HG03103 (cell line): Measurements from ENCODE around the gene XRCC6.
"Not testable (repeated sequence)": the region's sequence is repeated elsewhere in the genome, so short reads cannot be mapped to it uniquely, and the experiment has no call there.

Experiments used
- ATAC-seq: cut with Tn5 transposase; IDR thresholded peaks from one replicate; pipeline ENCODE4 v1.9.1; 2021; ENCODE audit warnings: low read depth; ENCODE audit not compliant: unreplicated experiment

XRCC6 gene

GRCh38 chr22:41598081-41598480, 23.0 kb upstream of the XRCC6 start:
- no peak for ATAC-seq

GRCh38 chr22:41598891-41599635, 22.0 kb upstream of the XRCC6 start:
- ATAC-seq, result no peak

GRCh38 chr22:41600976-41601375, 20.1 kb upstream of the XRCC6 start:
- ATAC-seq, result no peak

- ATAC-seq, result no peak
These were observed 17.2 kb upstream of the XRCC6 start for GRCh38 chr22:41603873-41604332.

- ATAC-seq, result no peak
These were observed 12.7 kb upstream of the XRCC6 start for GRCh38 chr22:41608386-41608785.

- no peak for ATAC-seq
These were observed 8.3 kb upstream of the XRCC6 start for GRCh38 chr22:41612603-41613306.

- no peak for ATAC-seq
These were observed 7.6 kb upstream of the XRCC6 start for GRCh38 chr22:41613456-41613855.

GRCh38 chr22:41619979-41620588, 1.0 kb upstream of the XRCC6 start:
- ATAC-seq, result peak; percentile 4

- ATAC-seq, result peak; percentile 18
These were observed 451 bp upstream of the XRCC6 start, which contains the start of gene DESI1 for GRCh38 chr22:41620589-41621098. Gene DESI1 (minus strand): TSS chr22:41621043. CDS start chr22:41620839, 204 bp downstream.

- no peak for ATAC-seq
These were observed 750 bp downstream of the XRCC6 start for GRCh38 chr22:41621911-41622179.

GRCh38 chr22:41625577-41625976, 4.5 kb downstream of the XRCC6 start:
- ATAC-seq, result no peak

- not testable (repeated sequence) for ATAC-seq
These were observed 10.0 kb downstream of the XRCC6 start for GRCh38 chr22:41631115-41631514.

- ATAC-seq, result not testable (repeated sequence)
These were observed 10.5 kb downstream of the XRCC6 start for GRCh38 chr22:41631615-41632014.

GRCh38 chr22:41634610-41635009, 13.5 kb downstream of the XRCC6 start:
- not testable (repeated sequence) for ATAC-seq

- ATAC-seq, result no peak
These were observed 15.4 kb downstream of the XRCC6 start for GRCh38 chr22:41636467-41636866.

- ATAC-seq, result not testable (repeated sequence)
These were observed 16.5 kb downstream of the XRCC6 start for GRCh38 chr22:41637623-41638022.

- ATAC-seq, result no peak
These were observed 17.0 kb downstream of the XRCC6 start for GRCh38 chr22:41638124-41638523.

GRCh38 chr22:41638748-41639147, 17.7 kb downstream of the XRCC6 start:
- ATAC-seq, result no peak

GRCh38 chr22:41641854-41642253, 20.8 kb downstream of the XRCC6 start:
- ATAC-seq, result no peak

- ATAC-seq, result no peak
These were observed 21.4 kb downstream of the XRCC6 start for GRCh38 chr22:41642331-41643110.

GRCh38 chr22:41647771-41648170, 26.7 kb downstream of the XRCC6 start:
- no peak for ATAC-seq
